ENCODE data around the gene USP6NL. TPM values are rescaled to one million over a fixed set of nuclear protein-coding genes. Genes with fewer than 3 reads are reported as not detected.

The USP6NL gene
- total and polyA plus RNA-seq, 2 of the 8 experiments (the other 6 are each of a cell fraction or from before 2014, with no cell fraction given): 10.9 to 28.8 TPM

DNA sequence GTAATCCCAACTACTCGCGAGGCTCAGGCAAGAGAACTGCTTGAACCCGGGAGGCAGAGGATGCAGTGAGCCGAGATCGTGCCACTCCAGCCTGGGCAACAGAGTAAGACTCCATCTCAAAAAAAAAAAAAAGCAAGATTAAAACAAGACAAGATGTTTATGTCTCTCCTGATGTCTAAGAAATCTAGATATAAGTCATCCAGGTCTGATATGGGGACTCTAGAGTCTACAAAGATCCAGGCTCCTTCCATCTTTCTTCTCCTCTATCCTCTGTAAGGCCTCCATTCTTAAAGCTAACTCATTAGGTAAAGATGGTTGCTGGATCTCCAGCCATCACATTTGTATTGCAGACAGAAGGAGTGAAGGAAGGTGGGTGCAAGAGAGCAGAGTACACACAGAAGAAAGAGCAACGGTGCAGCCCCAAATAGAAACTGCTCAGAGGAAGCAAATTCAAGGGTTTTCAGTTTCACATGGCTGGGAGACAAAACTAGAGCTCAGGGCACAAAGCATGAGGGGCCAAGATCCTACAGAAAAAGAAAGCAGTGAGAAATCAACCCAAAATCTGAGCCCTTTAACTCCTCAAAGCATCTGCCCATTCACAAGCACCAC, 57.6 kb downstream of the USP6NL start:
- ChIA-PET CTCF (ENCODE audit: partially characterized antibody) (interaction anchor here (0.6 to 1.6 kb wide), 3 partner anchors 20 to 388 kb away, joined by 3 to 4 read pairs (median 4); no protein-coding TSS in a partner anchor), POLR2A (ENCODE audit: partially characterized antibody) (interaction anchor here (1.1 kb wide), 1 partner anchor 12 kb away, joined by 3 read pairs; no protein-coding TSS in a partner anchor)
- Histone ChIP-seq H3K23ac (ENCODE audit: insufficient read length) (no peak overlapping the region), H3K79me1 (ENCODE audit: low read depth, low read length) (no peaks in the 10 kb centered on the region; the same call in 1 of the 2 replicates), H2BK20ac (ENCODE audit: low read length) (no peak overlapping the region), H4K8ac (ENCODE audit: extremely low read depth, insufficient read depth, low read length) (no peak overlapping the region), H3K79me2 (ENCODE audit: control insufficient read depth in 1 of 2, insufficient read depth in 2 of 2, low read length in 2 of 2) (peaks cover 0 to 87% of the 10 kb centered on the region in 2 experiments; a peak in 2 of 4 replicates), H3K56ac (replicated peaks; ENCODE audit: insufficient read length, low read depth, low read length) (no peak overlapping the region), H3K9me3 (ENCODE audit: insufficient read depth in 2 of 2, low read depth in 1 of 2, low read length in 1 of 2) (no peaks in the 10 kb centered on the region; a peak in 1 of 4 replicates), H3K9ac (replicated peaks in 1 of 4; ENCODE audit: extremely low read depth in 1 of 4, low read depth in 3 of 4, low read length in 3 of 4) (no peak overlapping the region), H4K91ac (replicated peaks; ENCODE audit: insufficient read length, low read length) (no peak overlapping the region), H4K5ac (ENCODE audit: insufficient read length, low read depth, low read length) (no peak overlapping the region), H3K14ac (ENCODE audit: insufficient read length) (no peak overlapping the region), H3K4ac (replicated peaks; ENCODE audit: insufficient read length, low read depth, low read length) (no peak overlapping the region), H4K20me1 (replicated peaks in 1 of 2; ENCODE audit: control insufficient read depth in 1 of 2, insufficient read depth in 2 of 2, low read length in 2 of 2) (peaks cover 2 to 3% of the 10 kb centered on the region in 2 experiments), H2AFZ (ENCODE audit: low read length) (no peak overlapping the region), H3K4me3 (ENCODE audit: extremely low read depth in 1 of 4, insufficient read depth in 2 of 4, low read depth in 3 of 4, low read length in 4 of 4) (no peak overlapping the region), H3K27me3 (replicated peaks in 1 of 4; ENCODE audit: control insufficient read depth in 3 of 4, extremely low read depth in 1 of 4, insufficient read depth in 3 of 4, low read length in 3 of 4) (no peaks in the 10 kb centered on the region), H2AK5ac (ENCODE audit: low read depth, low read length) (no peak overlapping the region), H3K36me3 (ENCODE audit: control insufficient read depth in 2 of 4, insufficient read depth in 4 of 4, low read length in 3 of 4) (no peaks in the 10 kb centered on the region; a peak in 1 of 8 replicates), H3K23me2 (ENCODE audit: low read depth, low read length) (no peaks in the 10 kb centered on the region), H3K4me1 (replicated peaks in 1 of 4; ENCODE audit: control insufficient read depth in 3 of 4, insufficient read depth in 4 of 4, low read length in 3 of 4) (peaks cover 0 to 2% (median 0%) of the 10 kb centered on the region in 4 experiments; a peak in 1 of 7 replicates), H3K4me2 (ENCODE audit: insufficient read depth in 1 of 2, low read depth in 2 of 2, low read length in 2 of 2) (no peak overlapping the region), H3K18ac (ENCODE audit: extremely low read depth, low read length) (no peak overlapping the region), H3K27ac (ENCODE audit: low read depth, low read length) (no peak overlapping the region), H2BK15ac (ENCODE audit: low read length) (no peak overlapping the region), H2BK12ac (ENCODE audit: low read depth, low read length) (no peak overlapping the region), H2BK5ac (ENCODE audit: low read depth, low read length) (no peak overlapping the region), H2BK120ac (replicated peaks; ENCODE audit: low read depth, low read length) (no peak overlapping the region)
- DNase-seq (ENCODE audit: low read depth in 1 of 2, low spot score in 2 of 2): no peak
- 96% methylated on average over 6 of the region's 6 CpGs; no CpG with 5 or more reads in 1 of the 2 experiments for WGBS, 2 experiments (ENCODE audit: extremely low coverage in 1 of 2, insufficient coverage in 1 of 2, insufficient read length in 1 of 2, insufficient replicate concordance in 2 of 2, low coverage in 1 of 2, low lambda C conversion rate in 2 of 2, missing lambda C conversion rate in 1 of 2)
- no peak for FAIRE-seq
- TF ChIP-seq SP2 (IDR thresholded peaks at IDR 0.05; ENCODE audit: low read length): no peak
- no peak for TF ChIP-seq SIN3A (conservative IDR thresholded peaks at IDR 0.05 in 1 of 2, IDR thresholded peaks at IDR 0.05 in 1 of 2; ENCODE audit: low read depth in 1 of 2, low read length in 2 of 2)
- TF ChIP-seq BACH1 (IDR thresholded peaks at IDR 0.05; ENCODE audit: low read length): no peak
- no peak for TF ChIP-seq KDM4A (IDR thresholded peaks at IDR 0.05; ENCODE audit: low read depth, low read length, severe bottlenecking)
